Pulmonary artery endothelial cell (primary cell): Measurements from ENCODE around the gene DAZ2. TPM values are rescaled to one million over a fixed set of nuclear protein-coding genes. Genes with fewer than 3 reads are reported as not detected.
"Not testable (repeated sequence)": the region's sequence is repeated elsewhere in the genome, so short reads cannot be mapped to it uniquely, and the experiment has no call there.

Experiments
- DNase-seq: peaks from one replicate; pipeline ENCODE4 v3.0.0-alpha.2; 2011; ENCODE audit warnings: low read depth, low spot score
- total RNA-seq: library from RNA; depleted of rRNA; stranded (reverse); fragments of >200 nt; gene quantifications from 2 replicates; pipeline ENCODE4 v1.2.3, GENCODE V29; 2014

DAZ2 gene
- total RNA-seq = not detected in 2 replicates

- not testable (repeated sequence) for DNase-seq
Measured at GRCh38 chrY:23219233-23219632, at the start of gene DAZ2. Gene DAZ2, plus strand, starts transcription at chrY:23219533. Its CDS starts 208 bp downstream, at chrY:23219741.

- DNase-seq = not testable (repeated sequence)
Measured at GRCh38 chrY:23198908-23199307, 20.4 kb upstream of the DAZ2 start, which contains the start of gene DAZ1. Gene DAZ1, minus strand, starts transcription at chrY:23199008. Its CDS starts 208 bp downstream, at chrY:23198800.

DNA sequence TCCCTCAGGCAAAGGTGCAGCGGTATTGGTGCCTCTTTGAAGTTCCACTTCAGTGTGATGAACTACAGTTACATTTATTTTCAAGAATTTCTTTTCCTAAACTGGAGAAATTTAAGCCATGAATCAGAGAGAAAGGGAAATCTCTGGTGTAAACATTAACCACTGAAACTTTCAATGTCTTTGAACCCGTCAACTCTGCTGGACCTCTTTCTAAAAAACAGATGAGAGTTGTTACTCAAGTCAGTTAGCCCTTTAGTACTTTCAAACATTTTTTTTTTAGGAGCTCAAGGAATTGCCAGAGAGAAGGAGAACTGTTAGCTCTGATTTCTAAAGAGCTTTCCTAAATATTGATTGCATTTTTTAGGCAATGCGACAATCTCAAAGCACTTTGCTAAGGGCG lies 11.9 kb upstream of the DAZ2 start:
- not testable (repeated sequence) for DNase-seq

DNA sequence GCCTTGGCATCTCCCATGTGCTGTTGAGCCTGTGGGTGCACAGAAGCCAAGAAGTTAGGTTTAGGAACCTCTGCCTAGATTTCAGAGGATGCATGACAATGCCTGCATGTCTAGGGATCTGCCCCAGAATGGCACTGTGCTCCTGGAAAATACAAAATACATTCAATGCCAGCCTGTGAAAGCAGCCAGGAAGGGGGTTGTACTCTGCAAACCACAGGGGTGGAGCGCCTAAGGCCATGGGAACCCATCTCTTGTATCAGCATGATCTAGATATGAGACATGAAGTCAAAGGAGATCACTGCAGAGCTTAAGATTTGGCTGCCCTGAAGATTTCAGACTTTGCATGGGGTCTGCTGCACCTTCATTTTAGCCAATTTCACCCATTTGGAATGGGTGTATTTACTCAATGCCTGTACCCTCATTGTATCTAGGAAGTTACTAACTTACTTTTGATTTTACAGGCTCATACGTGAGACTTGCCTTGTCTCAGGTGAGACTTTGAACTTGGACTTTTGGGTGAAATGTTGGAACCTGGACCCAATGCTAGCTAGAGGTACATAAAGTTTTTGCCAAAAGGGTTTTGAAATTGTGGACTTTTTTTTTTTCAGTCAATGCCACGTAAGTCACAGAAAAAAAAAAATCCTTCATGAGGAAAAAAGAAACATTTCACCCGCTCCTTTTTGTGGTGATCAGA lies 9.4 kb upstream of the DAZ2 start:
- DNase-seq = not testable (repeated sequence)

DNA sequence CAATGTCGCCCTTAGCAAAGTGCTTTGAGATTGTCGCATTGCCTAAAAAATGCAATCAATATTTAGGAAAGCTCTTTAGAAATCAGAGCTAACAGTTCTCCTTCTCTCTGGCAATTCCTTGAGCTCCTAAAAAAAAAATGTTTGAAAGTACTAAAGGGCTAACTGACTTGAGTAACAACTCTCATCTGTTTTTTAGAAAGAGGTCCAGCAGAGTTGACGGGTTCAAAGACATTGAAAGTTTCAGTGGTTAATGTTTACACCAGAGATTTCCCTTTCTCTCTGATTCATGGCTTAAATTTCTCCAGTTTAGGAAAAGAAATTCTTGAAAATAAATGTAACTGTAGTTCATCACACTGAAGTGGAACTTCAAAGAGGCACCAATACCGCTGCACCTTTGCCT lies 8.7 kb upstream of the DAZ2 start:
- DNase-seq = not testable (repeated sequence)

Other genes starting within 250 kb of the DAZ2 start
- not detected in 2 replicates for gene BPY2, start 235.3 kb upstream of the DAZ2 start, total RNA-seq
- not detected in 2 replicates for gene DAZ1, start 20.5 kb upstream of the DAZ2 start, total RNA-seq